Stimulated activated CD8-positive, alpha-beta memory T cell treated with anti-CD3 and anti-CD28 coated beads, Interleukin-12 subunit alpha, Interleukin-12 subunit beta, amount 100 ng/mL, for 24 hours (primary cell): ENCODE measurements around the gene GPR39.

Source experiments
- DNase-seq: peaks from one replicate; pipeline ENCODE4 v3.0.0-alpha.2; 2020; ENCODE audit errors: extremely low read depth

The GPR39 gene

GRCh38 chr2:132670496-132671150 lies 254.0 kb downstream of the GPR39 start:
- DNase-seq: no peak

GRCh38 chr2:132671151-132671835 lies 254.7 kb downstream of the GPR39 start:
- DNase-seq: no peak

- DNase-seq: no peak
Observed at GRCh38 chr2:132676999-132677398, 260.4 kb downstream of the GPR39 start.

- no peak for DNase-seq
Observed at GRCh38 chr2:132677661-132678060, 261.1 kb downstream of the GPR39 start.

GRCh38 chr2:132678483-132678882 lies 261.9 kb downstream of the GPR39 start:
- no peak for DNase-seq

GRCh38 chr2:132680544-132680943 lies 263.9 kb downstream of the GPR39 start:
- no peak for DNase-seq

GRCh38 chr2:132681766-132682165 lies 265.2 kb downstream of the GPR39 start:
- no peak for DNase-seq

- no peak for DNase-seq
Observed at GRCh38 chr2:132690664-132691303, 274.2 kb downstream of the GPR39 start.

GRCh38 chr2:132691556-132691955 lies 275.0 kb downstream of the GPR39 start:
- DNase-seq: no peak

- no peak for DNase-seq
Observed at GRCh38 chr2:132692816-132693215, 276.2 kb downstream of the GPR39 start.
